GM19351 (cell line): ENCODE data around the gene SLC35D2.
"Not testable (repeated sequence)": the region's sequence is repeated elsewhere in the genome, so short reads cannot be mapped to it uniquely, and the experiment has no call there.

Experiments used
- ATAC-seq: cut with Tn5 transposase; IDR thresholded peaks from one replicate; pipeline ENCODE4 v1.9.1; 2021; ENCODE audit warnings: mild to moderate bottlenecking, moderate library complexity; ENCODE audit not compliant: unreplicated experiment

Gene SLC35D2

GRCh38 chr9:96400132-96400910, 16.8 kb upstream of the SLC35D2 start:
- ATAC-seq, result no peak

GRCh38 chr9:96399325-96399633, 15.8 kb upstream of the SLC35D2 start:
- ATAC-seq, result no peak

- no peak for ATAC-seq
Observed at GRCh38 chr9:96398582-96399324, 15.2 kb upstream of the SLC35D2 start.

- no peak for ATAC-seq
Observed at GRCh38 chr9:96395964-96396363, 12.5 kb upstream of the SLC35D2 start.

- ATAC-seq, result no peak
Observed at GRCh38 chr9:96394832-96395496, 11.5 kb upstream of the SLC35D2 start.

GRCh38 chr9:96392263-96392662, 8.8 kb upstream of the SLC35D2 start:
- no peak for ATAC-seq

GRCh38 chr9:96391021-96391765, 7.7 kb upstream of the SLC35D2 start:
- no peak for ATAC-seq

GRCh38 chr9:96388144-96388543, 4.6 kb upstream of the SLC35D2 start:
- no peak for ATAC-seq

GRCh38 chr9:96386157-96386556, 2.6 kb upstream of the SLC35D2 start:
- ATAC-seq, result no peak

GRCh38 chr9:96382839-96383164, 709 bp downstream of the SLC35D2 start:
- ATAC-seq, result no peak

- no peak for ATAC-seq
Observed at GRCh38 chr9:96382175-96382574, 1.3 kb downstream of the SLC35D2 start.

GRCh38 chr9:96381696-96382095, 1.8 kb downstream of the SLC35D2 start:
- no peak for ATAC-seq

- no peak for ATAC-seq
Observed at GRCh38 chr9:96381125-96381524, 2.4 kb downstream of the SLC35D2 start.

- no peak for ATAC-seq
Observed at GRCh38 chr9:96379461-96379860, 4.0 kb downstream of the SLC35D2 start.

GRCh38 chr9:96378187-96378586, 5.3 kb downstream of the SLC35D2 start:
- ATAC-seq, result no peak

- no peak for ATAC-seq
Observed at GRCh38 chr9:96376891-96377874, 6.3 kb downstream of the SLC35D2 start.

GRCh38 chr9:96375507-96375906, 8.0 kb downstream of the SLC35D2 start:
- not testable (repeated sequence) for ATAC-seq

GRCh38 chr9:96367943-96368342, 15.6 kb downstream of the SLC35D2 start:
- no peak for ATAC-seq

GRCh38 chr9:96363175-96363967, 20.1 kb downstream of the SLC35D2 start:
- ATAC-seq, result no peak
